Lung (tissue), 12 donors: Measurements from ENCODE around the gene HOXB7. TPM values are rescaled to one million over a fixed set of nuclear protein-coding genes. Genes with fewer than 3 reads are reported as not detected.

Experiments used
- ATAC-seq: fragments of 200-7000 bp; cut with Tn5 transposase; one replicate; pipeline ENCODE4 v1.9.1; 2020; ENCODE audit warnings: moderate number of reproducible peaks; ENCODE audit not compliant: insufficient read depth, low FRiP score
- DNase-seq, 3 donors: peaks; one replicate each; pipeline ENCODE4 v3.0.0-alpha.2; 2013 to 2017
- H3K27ac ChIP-seq, 2 donors: one replicate each; pipeline ENCODE4 v1.5.1; 2013; ENCODE audit warnings: mild to moderate bottlenecking in 2 of 2, moderate library complexity in 2 of 2, control low read depth in 1 of 2, inconsistent platforms in 1 of 2, low read depth in 1 of 2, low read length in 1 of 2
- H3K27me3 ChIP-seq, 3 donors: one replicate each; pipeline ENCODE4 v1.5.1; 2013; ENCODE audit warnings: low read length in 2 of 3; ENCODE audit not compliant: control insufficient read depth in 3 of 3, insufficient read depth in 3 of 3
- H3K36me3 ChIP-seq, 4 donors: one replicate each; pipeline ENCODE4 v1.5.1; 2013; ENCODE audit warnings: low read length in 4 of 4, mild to moderate bottlenecking in 1 of 4, moderate library complexity in 1 of 4; ENCODE audit not compliant: control insufficient read depth in 4 of 4, insufficient read depth in 4 of 4
- H3K4me1 ChIP-seq, 5 donors: one replicate each; pipeline ENCODE4 v1.5.1; 2013; ENCODE audit warnings: low read length in 5 of 5, mild to moderate bottlenecking in 2 of 5, moderate library complexity in 1 of 5; ENCODE audit not compliant: control insufficient read depth in 5 of 5, insufficient read depth in 5 of 5
- H3K4me3 ChIP-seq: one replicate; pipeline ENCODE4 v1.5.1; 2013; ENCODE audit warnings: mild to moderate bottlenecking, control low read depth, moderate library complexity
- H3K9ac ChIP-seq, 2 donors: one replicate each; pipeline ENCODE4 v1.5.1; 2013; ENCODE audit warnings: low read length in 2 of 2, control low read depth in 1 of 2; ENCODE audit not compliant: insufficient read depth in 1 of 2
- H3K9me3 ChIP-seq, 4 donors: one replicate each; pipeline ENCODE4 v1.5.1; 2013; ENCODE audit warnings: low read length in 3 of 4, mild to moderate bottlenecking in 1 of 4, moderate library complexity in 1 of 4; ENCODE audit not compliant: control insufficient read depth in 4 of 4, insufficient read depth in 3 of 4
- WGBS, 2 donors: extraction: QIAGEN DNeasy Blood & Tissue Kit; methylation state at CpG; one replicate each; pipeline ENCODE4 v1.1.7; 2013; 5-methylcytosine and 5-hydroxymethylcytosine counted together
- polyA plus RNA-seq, 2 donors: library from polyadenylated mRNA; stranded (reverse); fragments of 200-250 nt; gene quantifications; one replicate each; pipeline ENCODE4 v1.2.1, GENCODE V29; 2013
- total RNA-seq, 2 donors: library from RNA; depleted of rRNA in 1 of 2; stranded (reverse); fragments of >200 nt in 1 of 2; gene quantifications; one replicate each; pipeline ENCODE4 v1.2.1, GENCODE V29; 2014 to 2021
- TF ChIP-seq, protein P1 (sequence below): IDR thresholded peaks from 2 replicates; pipeline ENCODE4 v1.5.1; 2012; ENCODE audit warnings: mild to moderate bottlenecking; ENCODE audit errors: control extremely low read depth, extremely low read depth
- donor health status: control.
- donor health status: control.
- donor health status: Bipolar disorder and iron deficiency.
- donor health status: healthy.
- donor health status: DM: yes; HTN: yes; CAD: no.

HOXB7 gene
- total and polyA plus RNA-seq, 4 donors: 0.43 to 3.3 (median 2.3) TPM

DNA sequence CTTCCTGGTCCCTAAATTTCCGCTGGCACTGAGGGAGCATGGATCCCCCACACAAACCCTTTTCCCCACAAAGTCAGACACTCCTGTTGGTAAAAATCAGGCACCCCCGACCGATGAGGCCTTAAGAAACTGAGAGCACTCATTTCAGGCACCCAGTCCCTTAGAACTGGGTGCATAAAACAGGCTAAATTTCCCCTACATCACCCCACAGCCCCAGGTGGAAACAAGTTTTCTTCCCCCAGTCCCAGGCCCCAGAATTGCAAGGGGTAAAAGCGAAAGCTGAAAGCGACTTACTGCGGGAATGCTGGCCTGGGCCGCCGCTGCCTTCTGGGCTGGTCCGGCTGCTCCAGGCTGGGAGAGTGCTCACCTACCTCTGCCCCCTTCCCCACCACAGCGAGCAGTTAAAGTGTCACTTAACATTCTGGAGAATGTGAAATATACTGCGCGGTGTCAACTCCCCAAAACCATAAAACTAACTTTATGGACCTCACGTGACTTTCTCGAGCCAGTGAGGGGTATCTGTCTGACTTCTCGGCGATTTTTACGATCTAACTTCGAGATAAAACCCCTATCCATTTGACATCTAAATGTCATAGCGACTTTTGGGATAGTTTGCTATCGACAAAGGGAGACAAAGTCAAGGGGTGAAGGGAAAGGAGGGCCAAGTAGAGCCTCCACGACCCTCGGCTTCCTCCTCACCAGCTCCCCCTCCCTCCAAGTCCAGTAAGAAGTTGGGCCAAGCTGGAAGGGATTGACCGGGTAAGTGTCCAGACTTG, 20.8 kb downstream of the HOXB7 start, which contains the start of gene HOXB3:
Gene HOXB3, minus strand, starts transcription at position 411 of the 776 bp plus-strand sequence. CDS start 37,767 bp downstream, outside the sequence.
- TF ChIP-seq, protein P1, sequence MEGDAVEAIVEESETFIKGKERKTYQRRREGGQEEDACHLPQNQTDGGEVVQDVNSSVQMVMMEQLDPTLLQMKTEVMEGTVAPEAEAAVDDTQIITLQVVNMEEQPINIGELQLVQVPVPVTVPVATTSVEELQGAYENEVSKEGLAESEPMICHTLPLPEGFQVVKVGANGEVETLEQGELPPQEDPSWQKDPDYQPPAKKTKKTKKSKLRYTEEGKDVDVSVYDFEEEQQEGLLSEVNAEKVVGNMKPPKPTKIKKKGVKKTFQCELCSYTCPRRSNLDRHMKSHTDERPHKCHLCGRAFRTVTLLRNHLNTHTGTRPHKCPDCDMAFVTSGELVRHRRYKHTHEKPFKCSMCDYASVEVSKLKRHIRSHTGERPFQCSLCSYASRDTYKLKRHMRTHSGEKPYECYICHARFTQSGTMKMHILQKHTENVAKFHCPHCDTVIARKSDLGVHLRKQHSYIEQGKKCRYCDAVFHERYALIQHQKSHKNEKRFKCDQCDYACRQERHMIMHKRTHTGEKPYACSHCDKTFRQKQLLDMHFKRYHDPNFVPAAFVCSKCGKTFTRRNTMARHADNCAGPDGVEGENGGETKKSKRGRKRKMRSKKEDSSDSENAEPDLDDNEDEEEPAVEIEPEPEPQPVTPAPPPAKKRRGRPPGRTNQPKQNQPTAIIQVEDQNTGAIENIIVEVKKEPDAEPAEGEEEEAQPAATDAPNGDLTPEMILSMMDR: no peak
- peak in 2 of 3 donors; percentile 80 to 84 for DNase-seq
- H3K36me3 ChIP-seq: peaks cover 0 to 16% (median 3%) of the 10 kb centered on the region in 4 donors
- 18 to 34% methylated on average over 23 of the region's 23 CpGs for WGBS, 2 donors
- peak within 1 kb of the TSS; percentile 20 for H3K4me3 ChIP-seq
- H3K9ac ChIP-seq: peak within 1 kb of the TSS; percentile 74 to 98
- ATAC-seq: no peak
- H3K27ac ChIP-seq: peak within 1 kb of the TSS in 1 of 2 donors; percentile 91
- peaks cover 0 to 63% (median 5%) of the 10 kb centered on the region in 5 donors for H3K4me1 ChIP-seq
- peaks cover 3 to 73% (median 11%) of the 10 kb centered on the region in 3 donors for H3K27me3 ChIP-seq
- H3K9me3 ChIP-seq: no peaks in the 10 kb centered on the region

DNA sequence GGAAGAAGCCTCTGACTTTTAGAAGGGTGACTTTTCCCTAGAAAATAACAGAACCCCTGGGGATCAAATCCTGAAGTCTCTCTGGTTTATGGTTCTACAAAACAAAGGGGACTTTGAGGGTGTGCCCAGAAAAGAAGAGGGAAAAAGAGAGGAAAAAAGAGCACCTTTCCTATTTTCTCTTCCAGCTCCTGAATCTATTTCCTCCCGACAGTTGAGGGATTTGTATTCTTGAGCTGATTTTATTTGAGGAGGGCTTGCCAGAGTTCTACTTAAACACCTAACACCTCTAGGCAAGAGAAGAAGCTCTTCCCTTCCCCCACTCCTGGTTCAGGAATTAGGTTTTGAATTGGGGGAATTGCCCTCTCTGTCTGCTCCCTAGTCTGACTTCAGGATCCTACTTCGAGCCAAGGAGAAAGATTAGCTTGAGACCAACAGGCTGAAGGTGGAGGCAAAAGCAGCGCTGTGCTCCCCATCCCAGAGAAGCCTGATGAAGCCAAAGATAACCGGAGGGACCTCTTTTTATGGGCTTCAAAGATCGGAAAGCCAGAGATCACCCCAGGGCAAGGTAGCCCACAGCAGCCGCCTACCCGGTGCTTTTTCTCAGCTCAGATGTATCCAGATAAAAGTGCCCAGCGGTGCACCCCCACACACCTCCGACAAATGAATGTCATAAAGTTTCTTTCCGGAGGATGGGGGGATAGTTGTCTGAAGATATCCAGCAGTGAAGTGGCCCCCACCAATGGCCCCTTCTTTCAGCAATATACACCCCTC, 21.6 kb downstream of the HOXB7 start:
- TF ChIP-seq, protein P1: no peak
- Histone ChIP-seq H3K27ac (peak overlapping the region in 1 of 2 donors; percentile 91), H3K4me1 (peaks cover 0 to 61% (median 2%) of the 10 kb centered on the region in 5 donors), H3K9ac (peak overlapping the region; percentile 74 to 98), H3K27me3 (peaks cover 3 to 66% (median 5%) of the 10 kb centered on the region in 3 donors), H3K36me3 (peaks cover 0 to 16% (median 3%) of the 10 kb centered on the region in 4 donors), H3K4me3 (peak overlapping the region; percentile 20), H3K9me3 (no peaks in the 10 kb centered on the region)
- 20 to 30% methylated on average over 10 of the region's 10 CpGs for WGBS, 2 donors
- ATAC-seq: no peak
- peak in 2 of 3 donors; percentile 72 to 76 for DNase-seq

DNA sequence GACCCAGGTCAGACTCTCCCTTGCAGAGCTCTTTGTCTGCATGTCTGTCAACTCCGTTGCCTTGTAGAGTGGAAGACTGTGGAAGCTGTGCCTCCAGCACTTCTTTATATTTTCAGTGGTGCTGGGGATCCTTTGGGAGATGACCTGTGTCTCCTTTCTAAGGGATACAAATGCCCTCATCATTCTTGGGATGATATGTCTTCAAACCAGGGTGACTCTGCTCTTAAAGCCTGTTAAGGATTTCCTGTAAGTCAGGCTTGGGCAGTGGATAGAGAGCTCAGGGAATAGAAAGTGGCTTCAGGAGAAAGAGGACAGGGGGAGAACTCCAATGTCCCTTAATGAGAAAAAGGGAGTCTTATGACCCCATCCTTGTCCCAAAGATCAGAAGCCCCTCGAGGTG, 22.3 kb downstream of the HOXB7 start:
- no peak for ATAC-seq
- Histone ChIP-seq H3K36me3 (peaks cover 0 to 16% (median 3%) of the 10 kb centered on the region in 4 donors), H3K4me3 (no peak overlapping the region), H3K4me1 (peaks cover 0 to 64% (median 7%) of the 10 kb centered on the region in 5 donors), H3K9me3 (no peaks in the 10 kb centered on the region), H3K27me3 (peaks cover 3 to 64% (median 5%) of the 10 kb centered on the region in 3 donors), H3K9ac (peak overlapping the region; percentile 74 to 98), H3K27ac (peak overlapping the region in 1 of 2 donors; percentile 77)
- DNase-seq: peak; percentile 27 to 74 (median 48)
- 13 to 20% methylated on average over 2 of the region's 2 CpGs for WGBS, 2 donors
- TF ChIP-seq, protein P1: no peak
